Ishikawa (cell line): Measurements from ENCODE around the gene MTMR4.

Source experiments
- CEBPB ChIP-seq: IDR thresholded peaks from 2 replicates; pipeline ENCODE4 v1.6.1; 2012
- EP300 ChIP-seq: IDR thresholded peaks from 2 replicates; pipeline ENCODE4 v1.6.1; 2012; ENCODE audit warnings: borderline replicate concordance
- FOXM1 ChIP-seq: IDR thresholded peaks from 2 replicates; pipeline ENCODE4 v1.6.1; 2012; ENCODE audit warnings: low read depth, borderline replicate concordance
- MAX ChIP-seq: IDR thresholded peaks from 2 replicates; pipeline ENCODE4 v1.6.1; 2012
- REST ChIP-seq: IDR thresholded peaks from 2 replicates; pipeline ENCODE4 v1.6.1; 2012; ENCODE audit warnings: low read depth, mild to moderate bottlenecking
- TAF1 ChIP-seq: IDR thresholded peaks from 2 replicates; pipeline ENCODE4 v1.6.1; 2012; ENCODE audit warnings: low read depth, mild to moderate bottlenecking
- USF1 ChIP-seq: IDR thresholded peaks from 2 replicates; pipeline ENCODE4 v1.6.1; 2012
- YY1 ChIP-seq: IDR thresholded peaks from 2 replicates; pipeline ENCODE4 v1.6.1; 2012; ENCODE audit warnings: low read depth

GRCh38 chr17:58475985-58476384 lies 38.5 kb downstream of the MTMR4 start:
- TF ChIP-seq MAX (no peak), YY1 (no peak), EP300 (no peak), FOXM1 (no peak), TAF1 (no peak), REST (no peak), USF1 (no peak), CEBPB (no peak)
